HG03060 (cell line): ENCODE results near the gene KLHL35.
"Not testable (repeated sequence)": the region's sequence is repeated elsewhere in the genome, so short reads cannot be mapped to it uniquely, and the experiment has no call there.

Source experiments
- ATAC-seq: cut with Tn5 transposase; IDR thresholded peaks from one replicate; pipeline ENCODE4 v1.9.1; 2021; ENCODE audit warnings: low read depth, moderate number of reproducible peaks; ENCODE audit not compliant: unreplicated experiment

Gene KLHL35

DNA sequence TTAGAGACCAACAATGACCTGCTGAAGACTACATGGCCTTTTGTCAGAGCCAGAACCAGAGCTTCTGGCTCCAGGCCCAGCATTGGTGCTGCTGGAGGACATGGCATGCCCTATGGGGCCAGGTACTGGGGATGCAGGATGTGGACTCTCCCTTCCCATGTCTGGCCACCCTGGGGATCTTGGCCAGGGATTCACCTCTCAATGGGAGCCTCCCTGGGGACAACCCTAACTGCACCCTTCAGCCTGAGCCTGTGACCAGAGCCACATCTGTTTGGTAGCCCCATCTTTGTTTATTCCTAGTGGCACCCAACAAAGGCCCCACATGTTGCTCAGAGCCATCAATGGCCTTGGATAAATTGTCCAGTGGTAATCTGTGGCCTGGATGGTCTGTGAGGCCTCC is 5.8 kb downstream of the KLHL35 start:
- no peak for ATAC-seq

DNA sequence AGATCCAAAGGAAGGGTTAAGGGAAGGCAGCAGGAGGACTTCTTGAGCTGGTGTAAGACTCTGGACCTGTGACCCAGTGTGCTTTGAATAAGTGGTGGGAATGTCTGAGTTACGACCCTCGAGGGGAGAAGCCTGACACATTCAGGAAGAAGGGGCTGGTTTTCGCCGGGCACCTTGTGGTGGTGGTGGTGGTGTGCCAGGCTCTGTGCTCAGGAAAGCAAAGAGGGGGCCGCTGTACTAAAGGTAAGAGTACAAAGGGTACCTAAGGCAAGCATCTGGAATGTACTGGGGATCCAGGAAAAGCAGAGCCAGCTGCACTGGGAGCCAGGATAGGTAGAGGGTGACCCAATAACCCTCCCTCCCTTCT is 6.3 kb downstream of the KLHL35 start:
- ATAC-seq, result no peak

GRCh38 chr11:75425422-75425821 is 7.6 kb downstream of the KLHL35 start:
- ATAC-seq, result no peak

DNA sequence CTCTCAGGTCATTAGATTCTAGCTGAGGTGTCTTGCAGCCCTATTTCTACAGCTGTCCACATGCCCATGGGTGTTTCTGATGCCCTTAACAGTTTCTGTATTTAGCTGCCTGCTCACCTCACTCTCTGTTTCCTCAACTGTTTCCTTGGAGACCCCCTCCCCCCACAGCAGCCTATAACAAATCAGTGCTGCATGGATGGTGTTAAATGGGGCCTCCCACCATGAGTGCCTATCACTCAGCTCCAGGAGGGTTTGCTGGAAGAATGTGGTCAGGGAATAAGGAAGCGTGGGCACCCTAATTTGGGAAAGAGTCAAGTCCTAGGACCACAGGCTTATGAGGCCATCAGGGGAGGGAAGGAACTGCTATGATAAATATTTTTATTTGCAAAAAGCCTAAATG is 8.6 kb downstream of the KLHL35 start:
- no peak for ATAC-seq

GRCh38 chr11:75423721-75424120 is 9.3 kb downstream of the KLHL35 start:
- ATAC-seq, result no peak

GRCh38 chr11:75422248-75423231 is 10.5 kb downstream of the KLHL35 start:
- ATAC-seq, result no peak

DNA sequence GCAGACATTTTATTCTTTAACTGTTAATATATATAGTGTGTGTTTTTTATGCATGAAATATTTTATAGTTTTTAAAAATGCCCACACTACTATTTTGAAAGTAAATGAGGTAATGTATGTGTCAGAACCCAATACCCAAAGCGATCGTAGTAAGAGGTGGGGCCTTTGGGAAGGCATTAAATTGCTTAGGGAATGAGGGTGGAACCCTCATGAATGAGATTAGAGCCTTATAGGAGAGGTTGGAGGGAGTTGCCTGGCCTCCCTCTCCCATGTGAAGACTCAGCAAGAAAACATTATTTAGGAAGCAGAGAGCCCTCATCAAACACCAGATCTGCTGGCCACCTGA is 11.1 kb downstream of the KLHL35 start:
- no peak for ATAC-seq

DNA sequence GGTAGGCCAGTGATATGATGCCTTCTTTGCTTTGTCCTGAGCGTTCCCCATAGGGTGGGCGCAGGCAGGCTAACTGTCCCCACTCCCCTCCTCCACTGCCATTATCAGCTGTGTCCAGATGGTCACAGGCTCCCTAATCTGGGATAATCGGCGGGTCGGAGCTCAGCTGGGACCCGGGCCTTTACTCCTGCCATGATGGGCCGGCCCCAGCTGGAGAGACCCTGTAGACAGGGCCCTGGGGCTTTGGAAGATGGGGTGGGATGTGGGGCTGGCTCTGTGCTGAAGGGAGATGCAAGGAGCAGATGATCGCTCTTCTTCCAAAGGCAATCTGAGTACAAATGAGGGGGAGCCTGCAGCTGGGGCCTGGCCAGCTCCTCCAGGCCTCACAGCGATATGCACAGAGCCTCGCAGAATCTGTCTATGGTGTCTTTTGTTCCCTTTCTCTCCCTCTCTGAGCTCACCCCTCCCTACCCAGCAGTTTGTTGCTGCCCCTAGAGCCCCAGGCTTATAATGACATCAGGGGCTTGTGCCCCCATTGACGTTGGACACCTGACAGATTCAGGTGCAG is 11.9 kb downstream of the KLHL35 start:
- no peak for ATAC-seq

DNA sequence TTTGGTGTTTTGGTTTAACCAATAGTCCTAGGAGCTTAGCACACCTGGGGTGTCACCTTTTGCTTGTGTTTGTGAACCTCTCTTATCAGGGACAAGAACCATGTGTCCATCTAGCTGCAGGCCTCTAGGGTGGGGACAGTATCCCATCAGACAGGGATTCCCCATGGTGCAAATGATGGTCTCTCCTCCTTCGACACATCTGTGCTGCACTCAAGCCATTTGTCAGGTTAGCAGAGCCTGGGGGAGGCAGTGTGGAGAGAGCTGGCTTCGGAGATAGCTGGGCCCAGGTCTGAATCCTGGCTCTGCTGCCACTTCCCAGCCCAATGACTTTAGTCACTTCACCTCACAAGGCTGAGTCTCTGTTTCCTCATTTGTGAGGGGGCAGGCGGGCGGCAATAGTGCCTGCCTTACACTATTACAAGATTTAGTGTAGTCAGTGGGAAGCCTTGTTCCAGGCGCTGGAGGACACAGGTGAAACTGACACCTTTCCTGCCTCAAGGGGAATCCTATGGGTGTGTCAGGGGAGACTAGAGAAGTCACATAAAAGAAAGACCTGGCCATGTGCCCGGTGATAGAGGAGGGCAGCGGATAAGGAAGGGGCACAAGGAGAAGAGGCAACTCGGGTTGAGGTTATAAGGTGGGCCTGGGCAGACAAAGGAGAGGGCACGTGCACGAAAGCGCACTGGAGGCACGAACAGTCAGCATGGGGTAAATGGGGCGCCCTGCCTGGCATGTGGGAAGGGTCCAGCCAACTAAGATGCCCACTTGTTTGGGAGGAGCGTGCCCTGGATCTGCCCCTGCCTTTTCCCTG is 12.6 kb downstream of the KLHL35 start:
- no peak for ATAC-seq

DNA sequence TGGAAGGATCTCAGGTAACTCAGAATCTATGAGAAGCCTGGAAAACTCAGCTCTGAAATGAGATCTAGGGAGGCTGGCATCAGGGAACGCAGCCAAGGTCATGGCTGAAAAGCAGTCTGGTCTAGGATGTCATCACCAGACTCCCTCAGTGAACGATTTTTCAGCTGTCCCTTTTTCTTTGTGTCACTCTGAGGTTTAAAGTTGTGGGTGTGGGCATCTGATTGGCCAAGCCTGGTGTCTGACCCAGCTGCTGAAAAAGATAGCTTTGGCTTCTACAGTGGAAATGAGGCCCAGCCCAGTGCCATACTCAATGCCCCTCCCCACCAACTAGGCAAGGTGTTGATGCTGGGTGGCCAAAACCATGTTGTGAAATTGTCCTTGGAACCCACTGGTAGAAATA is 19.1 kb downstream of the KLHL35 start:
- ATAC-seq, result no peak

- ATAC-seq, result not testable (repeated sequence)
Measured at GRCh38 chr11:75413146-75413545, 19.9 kb downstream of the KLHL35 start.

DNA sequence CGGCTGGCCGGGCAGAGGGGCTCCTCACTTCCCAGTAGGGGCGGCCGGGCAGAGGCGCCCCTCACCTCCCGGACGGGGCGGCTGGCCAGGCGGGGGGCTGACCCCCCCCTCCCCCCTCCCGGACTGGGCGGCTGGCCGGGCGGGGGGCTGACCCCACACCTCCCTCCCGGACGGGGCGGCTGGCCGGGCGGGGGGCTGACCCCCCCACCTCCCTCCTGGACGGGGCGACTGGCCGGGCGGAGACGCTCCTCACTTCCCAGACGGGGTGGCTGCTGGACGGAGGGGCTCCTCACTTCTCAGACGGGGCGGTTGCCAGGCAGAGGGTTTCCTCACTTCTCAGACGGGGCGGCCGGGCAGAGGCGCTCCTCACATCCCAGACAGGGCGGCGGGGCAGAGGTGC is 23.0 kb downstream of the KLHL35 start:
- not testable (repeated sequence) for ATAC-seq

- ATAC-seq, result no peak
Measured at GRCh38 chr11:75408957-75409219, 24.1 kb downstream of the KLHL35 start.

- ATAC-seq, result no peak
Measured at GRCh38 chr11:75406338-75406777, 26.6 kb downstream of the KLHL35 start.

- no peak for ATAC-seq
Measured at GRCh38 chr11:75403983-75404658, 28.9 kb downstream of the KLHL35 start.

DNA sequence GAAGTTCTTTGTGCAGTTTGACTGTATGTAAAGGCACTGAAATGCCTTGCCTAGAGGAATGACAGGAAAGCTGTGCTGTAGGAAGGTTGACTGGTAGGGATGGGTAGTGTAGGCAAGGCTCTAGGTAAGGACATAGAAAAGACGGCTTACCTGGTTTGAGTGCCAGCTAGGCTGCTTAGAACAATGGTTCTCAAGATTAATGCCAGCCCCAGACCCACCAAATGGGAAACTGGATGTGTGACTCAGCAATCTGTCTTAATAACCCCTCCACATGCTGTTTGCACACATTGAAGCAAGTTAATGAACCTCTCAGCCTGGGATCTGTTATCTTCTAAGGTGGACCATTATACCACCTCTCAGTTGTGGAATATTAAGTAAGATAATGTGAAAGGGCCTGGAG is 30.0 kb downstream of the KLHL35 start:
- no peak for ATAC-seq

DNA sequence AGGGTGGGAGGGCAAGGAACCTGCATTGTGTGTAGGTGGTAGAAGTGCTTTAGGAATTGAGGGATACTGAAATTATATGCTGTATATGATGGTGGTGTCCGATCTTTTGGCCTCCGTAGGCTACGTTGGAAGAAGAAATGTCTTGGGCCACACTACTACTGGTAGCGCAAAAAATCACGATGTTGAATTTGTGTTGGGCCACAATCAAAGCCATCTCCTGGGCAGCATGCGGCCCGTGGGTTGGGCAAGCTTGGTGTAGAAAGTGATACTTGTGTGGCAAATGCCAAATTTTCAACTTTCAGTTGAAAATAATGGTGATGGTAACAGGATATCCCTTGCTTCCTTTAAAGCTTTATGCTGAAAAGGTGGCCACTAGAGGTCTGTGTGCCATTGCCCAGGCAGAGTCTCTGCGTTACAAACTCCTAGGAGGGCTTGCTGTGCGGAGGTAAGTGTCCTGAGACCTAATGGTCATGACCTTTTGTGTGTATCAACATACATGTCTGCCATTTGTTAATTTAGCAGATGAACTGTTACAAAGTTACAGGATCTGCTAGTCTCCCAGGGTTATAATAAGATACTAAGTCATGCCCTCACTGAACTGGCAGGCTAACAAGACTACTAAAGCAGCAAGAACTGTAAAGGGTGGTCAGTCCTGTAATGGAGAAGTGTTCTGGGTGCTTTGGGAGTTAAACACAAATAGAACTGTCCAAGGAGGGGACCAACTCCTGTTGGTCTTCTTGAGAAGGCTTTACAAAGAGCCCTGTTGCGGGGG is 30.8 kb downstream of the KLHL35 start:
- ATAC-seq, result no peak

GRCh38 chr11:75400146-75400865 is 32.7 kb downstream of the KLHL35 start:
- no peak for ATAC-seq

- ATAC-seq, result peak; percentile 83
Measured at GRCh38 chr11:75399344-75400145, 33.5 kb downstream of the KLHL35 start, which contains the start of gene RPS3. TSS of gene RPS3 (plus strand) at chr11:75399518. CDS start at chr11:75399548, 30 bp downstream.
